ENCODE results near the gene POLR2A. TPM values are rescaled to one million over a fixed set of nuclear protein-coding genes. Genes with fewer than 3 reads are reported as not detected.

Gene POLR2A
- polyA plus RNA-seq, 1 donor from 2014 or later: 9.1 TPM

DNA sequence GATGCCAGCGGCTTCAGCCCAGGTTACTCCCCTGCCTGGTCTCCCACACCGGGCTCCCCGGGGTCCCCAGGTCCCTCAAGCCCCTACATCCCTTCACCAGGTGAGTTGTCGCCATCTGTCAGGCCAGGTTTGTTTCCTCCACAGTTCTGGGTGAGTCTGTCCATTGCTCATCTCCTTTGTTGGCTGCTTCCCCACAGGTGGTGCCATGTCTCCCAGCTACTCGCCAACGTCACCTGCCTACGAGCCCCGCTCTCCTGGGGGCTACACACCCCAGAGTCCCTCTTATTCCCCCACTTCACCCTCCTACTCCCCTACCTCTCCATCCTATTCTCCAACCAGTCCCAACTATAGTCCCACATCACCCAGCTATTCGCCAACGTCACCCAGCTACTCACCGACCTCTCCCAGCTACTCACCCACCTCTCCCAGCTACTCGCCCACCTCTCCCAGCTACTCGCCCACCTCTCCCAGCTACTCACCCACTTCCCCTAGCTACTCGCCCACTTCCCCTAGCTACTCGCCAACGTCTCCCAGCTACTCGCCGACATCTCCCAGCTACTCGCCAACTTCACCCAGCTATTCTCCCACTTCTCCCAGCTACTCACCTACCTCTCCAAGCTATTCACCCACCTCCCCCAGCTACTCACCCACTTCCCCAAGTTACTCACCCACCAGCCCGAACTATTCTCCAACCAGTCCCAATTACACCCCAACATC, 28.8 kb downstream of the POLR2A start:
- no peaks in the 10 kb centered on the region for H3K27me3 ChIP-seq (ENCODE audit: insufficient read depth, low read depth, low read length)
- no peak overlapping the region for H3K4me3 ChIP-seq (ENCODE audit: low read length)
- TF ChIP-seq, protein P1, sequence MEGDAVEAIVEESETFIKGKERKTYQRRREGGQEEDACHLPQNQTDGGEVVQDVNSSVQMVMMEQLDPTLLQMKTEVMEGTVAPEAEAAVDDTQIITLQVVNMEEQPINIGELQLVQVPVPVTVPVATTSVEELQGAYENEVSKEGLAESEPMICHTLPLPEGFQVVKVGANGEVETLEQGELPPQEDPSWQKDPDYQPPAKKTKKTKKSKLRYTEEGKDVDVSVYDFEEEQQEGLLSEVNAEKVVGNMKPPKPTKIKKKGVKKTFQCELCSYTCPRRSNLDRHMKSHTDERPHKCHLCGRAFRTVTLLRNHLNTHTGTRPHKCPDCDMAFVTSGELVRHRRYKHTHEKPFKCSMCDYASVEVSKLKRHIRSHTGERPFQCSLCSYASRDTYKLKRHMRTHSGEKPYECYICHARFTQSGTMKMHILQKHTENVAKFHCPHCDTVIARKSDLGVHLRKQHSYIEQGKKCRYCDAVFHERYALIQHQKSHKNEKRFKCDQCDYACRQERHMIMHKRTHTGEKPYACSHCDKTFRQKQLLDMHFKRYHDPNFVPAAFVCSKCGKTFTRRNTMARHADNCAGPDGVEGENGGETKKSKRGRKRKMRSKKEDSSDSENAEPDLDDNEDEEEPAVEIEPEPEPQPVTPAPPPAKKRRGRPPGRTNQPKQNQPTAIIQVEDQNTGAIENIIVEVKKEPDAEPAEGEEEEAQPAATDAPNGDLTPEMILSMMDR (IDR thresholded peaks at IDR 0.05; ENCODE audit: poor library complexity, severe bottlenecking): no peak
- TF ChIP-seq EP300 (conservative IDR thresholded peaks at IDR 0.05; ENCODE audit: poor library complexity, severe bottlenecking) (no peak), MXI1 (conservative IDR thresholded peaks at IDR 0.05; ENCODE audit: poor library complexity, severe bottlenecking) (no peak), RAD21 (conservative IDR thresholded peaks at IDR 0.05) (no peak), EZH2 (IDR thresholded peaks at IDR 0.05; ENCODE audit: borderline replicate concordance, insufficient read depth, low read length, poor library complexity, severe bottlenecking) (no peak), REST (IDR thresholded peaks at IDR 0.05; ENCODE audit: borderline replicate concordance) (no peak), TAF1 (IDR thresholded peaks at IDR 0.05; ENCODE audit: low read depth) (no peak), POLR2AphosphoS5 (IDR thresholded peaks at IDR 0.05) (no peak), SMC3 (conservative IDR thresholded peaks at IDR 0.05; ENCODE audit: poor library complexity) (no peak)
- H3K9me3 ChIP-seq (ENCODE audit: low read length): no peaks in the 10 kb centered on the region
- no peak overlapping the region for H3K9ac ChIP-seq (ENCODE audit: low read length)
- no peaks in the 10 kb centered on the region for H3K36me3 ChIP-seq (ENCODE audit: insufficient read depth, low read length)
- no peak overlapping the region for H3K4me2 ChIP-seq (ENCODE audit: low read length)
- H4K20me1 ChIP-seq (ENCODE audit: insufficient read depth): no peaks in the 10 kb centered on the region
- H2AFZ ChIP-seq (ENCODE audit: low read depth, low read length): no peak overlapping the region
- H3F3A ChIP-seq (ENCODE audit: insufficient read depth, low read length, poor library complexity, severe bottlenecking): no peaks in the 10 kb centered on the region
- H3K9me2 ChIP-seq (ENCODE audit: insufficient read depth, low read length): no peaks in the 10 kb centered on the region
- H3K79me2 ChIP-seq (replicated peaks; ENCODE audit: insufficient read depth, low read length): no peaks in the 10 kb centered on the region
- H3K27ac ChIP-seq (ENCODE audit: low read length): no peak overlapping the region

- Histone ChIP-seq H3F3A (ENCODE audit: insufficient read depth, low read length, poor library complexity, severe bottlenecking) (no peaks in the 10 kb centered on the region), H2AFZ (ENCODE audit: low read depth, low read length) (no peak overlapping the region), H3K36me3 (ENCODE audit: insufficient read depth, low read length) (no peaks in the 10 kb centered on the region), H3K4me3 (ENCODE audit: low read length) (no peak overlapping the region), H3K27ac (ENCODE audit: low read length) (no peak overlapping the region), H3K9ac (ENCODE audit: low read length) (no peak overlapping the region), H3K27me3 (ENCODE audit: insufficient read depth, low read depth, low read length) (no peaks in the 10 kb centered on the region), H3K9me3 (ENCODE audit: low read length) (no peaks in the 10 kb centered on the region), H3K9me2 (ENCODE audit: insufficient read depth, low read length) (no peaks in the 10 kb centered on the region), H3K79me2 (replicated peaks; ENCODE audit: insufficient read depth, low read length) (no peaks in the 10 kb centered on the region), H4K20me1 (ENCODE audit: insufficient read depth) (no peaks in the 10 kb centered on the region), H3K4me2 (ENCODE audit: low read length) (no peak overlapping the region)
- TF ChIP-seq EZH2 (IDR thresholded peaks at IDR 0.05; ENCODE audit: borderline replicate concordance, insufficient read depth, low read length, poor library complexity, severe bottlenecking): no peak
- TF ChIP-seq POLR2AphosphoS5 (IDR thresholded peaks at IDR 0.05): no peak
- TF ChIP-seq EP300 (conservative IDR thresholded peaks at IDR 0.05; ENCODE audit: poor library complexity, severe bottlenecking): no peak
- no peak for TF ChIP-seq SMC3 (conservative IDR thresholded peaks at IDR 0.05; ENCODE audit: poor library complexity)
- no peak for TF ChIP-seq TAF1 (IDR thresholded peaks at IDR 0.05; ENCODE audit: low read depth)
- no peak for TF ChIP-seq REST (IDR thresholded peaks at IDR 0.05; ENCODE audit: borderline replicate concordance)
- no peak for TF ChIP-seq RAD21 (conservative IDR thresholded peaks at IDR 0.05)
- TF ChIP-seq, protein P1 (IDR thresholded peaks at IDR 0.05; ENCODE audit: poor library complexity, severe bottlenecking): no peak
- TF ChIP-seq MXI1 (conservative IDR thresholded peaks at IDR 0.05; ENCODE audit: poor library complexity, severe bottlenecking): no peak
Measured at GRCh38 chr17:7513850-7514419, 29.8 kb downstream of the POLR2A start.

Measured in neural cell (in vitro differentiated cells).